Stomach (tissue), 4 donors: ENCODE measurements around the gene TDRD7.

Source experiments
- CTCF ChIP-seq, 7 experiments: fragments of 450-650 bp in 4 of 7; fragments of 200-600 bp in 3 of 7; sonication (generic) in 3 of 7; IDR thresholded peaks; one replicate each; pipeline ENCODE4 v1.5.1; 2016 to 2019; ENCODE audit warnings: antibody characterized with exemption in 7 of 7, control low read depth in 2 of 7, mild to moderate bottlenecking in 1 of 7
- EP300 ChIP-seq: sonication (generic); formaldehyde crosslinking; IDR thresholded peaks from one replicate; pipeline ENCODE4 v1.6.1; 2017; ENCODE audit warnings: antibody characterized with exemption

GRCh38 chr9:97373331-97373730, 38.6 kb upstream of the TDRD7 start:
- TF ChIP-seq CTCF (IDR thresholded peaks at IDR 0.05) (no peak), EP300 (no peak)
